ENCODE measurements around the gene HEBP2.
"Not testable (repeated sequence)": the region's sequence is repeated elsewhere in the genome, so short reads cannot be mapped to it uniquely, and the experiment has no call there.

Gene HEBP2

GRCh38 chr6:138424004-138424904 is 20.2 kb downstream of the HEBP2 start:
- no peak for DNase-seq (ENCODE audit: low spot score)

DNA sequence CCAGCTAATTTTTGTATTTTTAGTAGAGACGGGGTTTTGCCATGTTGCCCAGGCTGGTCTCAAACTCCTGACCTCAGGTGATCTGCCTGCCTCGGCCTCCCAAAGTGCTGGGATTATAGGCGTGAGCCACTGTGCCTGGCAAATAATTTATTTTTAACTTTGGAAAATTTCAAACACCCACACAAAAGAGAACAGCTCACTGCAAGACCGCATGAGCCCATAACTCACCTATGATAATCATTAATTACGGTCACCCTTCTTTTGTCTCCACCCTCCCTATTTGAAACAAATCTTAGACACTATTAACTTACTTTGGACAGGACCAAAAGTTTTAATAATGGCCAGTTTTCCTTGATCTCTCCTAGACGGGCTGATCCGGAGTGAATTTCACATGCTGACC is 21.2 kb downstream of the HEBP2 start:
- not testable (repeated sequence) for DNase-seq (ENCODE audit: low spot score)

DNA sequence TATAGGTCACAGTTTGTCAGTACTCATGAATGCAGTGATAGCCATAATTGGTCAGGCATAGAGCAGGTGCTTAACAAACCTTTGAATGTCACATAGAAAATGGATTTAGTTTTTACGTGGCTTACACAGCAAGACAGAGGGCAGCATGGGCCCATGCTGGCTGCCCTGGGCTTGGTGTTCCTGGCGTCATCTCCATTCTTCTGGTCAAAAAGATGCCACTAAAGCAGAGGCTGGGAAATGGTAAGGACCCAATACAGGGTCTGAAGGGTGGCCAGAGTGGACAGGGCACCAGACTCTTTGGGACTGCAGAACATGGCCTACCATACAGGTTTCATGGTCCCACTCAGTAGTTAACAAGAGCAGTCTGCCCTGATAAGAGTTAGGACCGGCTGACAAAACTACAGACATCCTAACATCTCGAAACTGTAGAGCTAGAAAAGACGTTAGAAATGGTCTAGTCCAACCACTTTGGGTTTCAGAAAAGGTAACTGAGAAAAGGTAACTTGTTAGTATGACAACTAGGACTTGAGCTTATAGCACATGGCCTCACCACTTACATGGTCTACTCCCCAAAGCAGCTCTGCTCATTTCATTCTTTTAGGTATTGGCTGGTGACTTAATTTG is 22.6 kb downstream of the HEBP2 start:
- no peak for DNase-seq (ENCODE audit: low spot score)

GRCh38 chr6:138427701-138428100 is 23.7 kb downstream of the HEBP2 start:
- no peak for DNase-seq (ENCODE audit: low spot score)

GRCh38 chr6:138428944-138429598 is 25.0 kb downstream of the HEBP2 start:
- peak; percentile 66 for DNase-seq (ENCODE audit: low spot score)

DNA sequence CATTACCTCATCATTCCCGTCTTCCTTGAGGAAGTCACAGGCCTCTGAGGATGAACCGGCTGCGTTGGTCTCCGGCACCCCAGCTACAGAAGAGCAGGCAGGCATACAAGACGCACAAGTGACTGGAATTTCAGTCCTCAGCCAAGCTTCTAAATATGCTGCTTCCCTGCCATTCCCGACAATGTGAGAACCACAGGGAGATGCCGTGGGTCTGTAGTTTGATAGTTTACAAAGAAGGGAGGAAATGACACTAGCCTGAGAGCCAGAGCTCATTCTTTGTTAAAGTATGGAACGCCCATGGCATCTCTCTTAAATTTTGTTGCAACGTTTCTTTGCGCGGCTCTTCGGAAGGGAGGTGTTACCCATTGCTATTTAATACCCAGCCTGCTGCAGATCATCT is 25.7 kb downstream of the HEBP2 start:
- peak; percentile 27 for DNase-seq (ENCODE audit: low spot score)

DNA sequence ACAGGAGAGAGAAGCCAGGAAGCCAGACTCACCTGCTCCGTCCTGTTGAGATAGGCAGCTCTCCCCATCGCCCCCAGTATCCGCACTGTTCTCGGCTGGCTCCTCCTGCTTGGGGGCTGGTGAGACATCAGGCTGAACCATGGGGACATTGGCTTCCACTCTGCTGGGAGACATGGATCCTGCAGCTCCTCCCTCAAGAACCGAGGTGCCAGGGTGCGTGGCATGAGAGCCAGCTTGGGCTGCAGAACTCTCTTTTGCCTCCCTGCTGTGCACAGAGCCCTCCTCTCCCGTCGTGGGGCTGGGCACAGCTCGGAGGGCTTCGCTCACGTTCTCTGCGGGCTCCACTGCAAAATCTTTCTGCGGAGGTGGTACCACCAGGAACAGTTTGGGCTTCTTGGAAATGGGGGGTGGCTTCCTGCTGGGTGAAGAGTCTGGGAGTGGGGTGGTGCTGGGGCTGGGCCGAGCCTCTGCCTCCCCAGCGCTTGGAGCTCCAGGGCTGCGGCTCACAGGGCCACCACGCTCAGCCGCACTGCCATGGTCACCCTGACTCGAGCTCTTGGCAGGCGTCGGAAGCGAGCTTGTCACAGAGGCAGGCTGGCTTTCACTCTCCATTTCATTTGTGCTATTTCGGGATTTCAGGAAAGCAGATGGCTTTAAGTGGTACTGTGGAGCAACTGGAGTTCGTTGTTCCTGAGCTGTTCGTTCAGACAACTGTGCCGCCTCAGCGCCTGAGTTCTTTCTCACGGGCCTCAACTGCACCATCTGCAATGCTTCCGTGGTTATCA is 26.5 kb downstream of the HEBP2 start:
- DNase-seq (ENCODE audit: low spot score), result peak; percentile 80

- DNase-seq (ENCODE audit: low spot score), result peak; percentile 54
Measured at GRCh38 chr6:138431256-138432062, 27.4 kb downstream of the HEBP2 start.

DNA sequence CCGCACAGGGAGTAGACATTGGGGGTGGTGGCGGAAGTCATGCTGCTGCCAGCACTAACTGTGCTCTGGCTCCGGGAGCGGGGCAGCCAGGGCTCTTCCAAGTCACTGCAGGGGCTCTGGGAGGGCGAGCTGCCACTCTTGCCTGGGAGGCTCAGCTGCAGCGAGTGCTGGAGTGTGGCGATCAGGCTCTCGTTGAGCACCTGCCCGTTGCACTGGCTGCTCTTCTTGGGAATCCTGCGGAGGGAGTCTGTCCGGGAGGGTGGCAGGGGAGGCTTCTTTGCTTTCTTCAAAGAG is 28.0 kb downstream of the HEBP2 start:
- peak; percentile 63 for DNase-seq (ENCODE audit: low spot score)

DNA sequence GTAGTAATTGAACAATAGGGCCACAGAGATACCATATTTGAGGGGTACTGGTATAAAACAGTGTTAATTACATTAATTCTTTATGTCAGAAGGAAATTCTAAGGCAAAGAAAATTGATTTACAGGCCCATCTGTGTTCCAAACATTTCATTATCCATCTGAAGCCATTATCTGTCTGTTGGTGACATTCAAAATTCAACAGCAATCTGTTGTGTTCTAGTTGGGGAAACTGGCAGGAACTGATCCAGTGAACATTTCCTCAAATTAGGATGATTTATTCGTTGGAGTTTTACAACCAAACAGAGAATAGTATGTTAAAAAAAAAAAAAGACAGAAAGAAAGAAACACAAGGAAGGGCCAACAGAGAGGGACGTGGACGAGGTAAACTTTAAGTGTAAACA is 30.1 kb downstream of the HEBP2 start:
- DNase-seq (ENCODE audit: low spot score), result no peak

DNA sequence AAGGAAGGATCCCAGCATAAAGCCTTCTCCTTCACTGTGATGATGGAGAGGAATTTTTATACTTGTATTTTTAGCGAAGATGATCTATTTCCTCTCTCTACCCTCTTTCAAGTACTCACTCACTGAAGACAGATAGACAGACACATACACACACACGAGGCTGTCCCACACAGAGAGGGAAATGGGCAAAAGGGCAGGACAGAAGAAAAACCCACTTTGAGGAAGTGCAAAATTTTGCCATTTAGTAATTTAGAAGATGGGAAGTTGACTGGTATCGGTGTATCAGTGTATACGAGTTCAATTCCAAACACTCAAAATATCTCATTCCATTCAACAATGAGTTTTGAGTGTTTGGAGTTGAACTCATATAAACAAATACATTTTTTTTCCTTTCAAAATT is 30.9 kb downstream of the HEBP2 start:
- DNase-seq (ENCODE audit: low spot score), result no peak

- no peak for DNase-seq (ENCODE audit: low spot score)
Measured at GRCh38 chr6:138439546-138439945, 35.5 kb downstream of the HEBP2 start.

DNA sequence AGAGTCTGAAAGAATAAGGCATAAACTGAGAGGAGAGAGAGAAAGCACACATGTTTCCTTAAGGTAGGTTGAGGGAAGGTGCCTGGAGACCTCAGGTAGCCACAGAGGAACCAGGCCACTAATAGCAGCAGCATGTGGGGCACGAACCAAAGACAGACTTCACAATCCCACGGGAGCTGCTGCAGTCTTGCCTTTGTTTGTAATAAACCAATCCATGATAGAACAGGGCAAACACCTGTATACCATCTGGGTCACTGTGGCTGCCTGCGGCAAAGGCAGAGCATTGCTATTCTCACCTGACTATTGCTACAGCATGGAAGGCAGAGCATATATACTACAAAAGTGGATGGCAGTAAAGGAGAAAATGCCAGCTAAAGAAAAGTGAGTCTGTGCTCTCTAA is 36.3 kb downstream of the HEBP2 start:
- no peak for DNase-seq (ENCODE audit: low spot score)

DNA sequence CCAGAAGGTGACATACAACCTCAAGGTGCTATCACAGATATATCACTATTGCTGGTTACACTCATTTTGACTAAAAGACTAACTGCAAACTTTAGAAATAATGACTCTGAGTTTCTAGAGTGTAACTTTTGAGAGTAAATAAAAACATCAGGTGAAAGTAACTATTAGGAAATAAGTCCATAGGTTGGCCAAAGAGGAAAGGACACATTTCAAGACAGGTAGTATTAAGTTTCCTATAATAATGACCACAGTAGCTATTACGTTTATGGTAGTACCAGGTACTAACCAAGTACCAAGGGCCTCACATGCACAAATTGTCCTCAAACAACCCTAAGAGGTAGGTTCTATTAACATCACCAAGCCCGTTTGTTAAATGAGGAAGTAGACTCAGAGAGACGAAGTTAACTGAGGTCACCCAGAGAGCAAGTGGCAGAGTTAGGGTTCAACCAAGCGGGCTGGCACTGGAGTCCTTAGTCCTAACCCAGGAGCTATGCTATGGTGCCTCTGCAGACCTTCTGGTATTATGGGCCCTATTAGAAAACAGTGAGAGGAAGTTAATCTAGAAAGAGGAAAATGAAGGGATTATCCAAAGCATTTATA is 36.8 kb downstream of the HEBP2 start:
- DNase-seq (ENCODE audit: low spot score), result no peak

GRCh38 chr6:138441965-138442364 is 37.9 kb downstream of the HEBP2 start:
- DNase-seq (ENCODE audit: low spot score), result no peak

DNA sequence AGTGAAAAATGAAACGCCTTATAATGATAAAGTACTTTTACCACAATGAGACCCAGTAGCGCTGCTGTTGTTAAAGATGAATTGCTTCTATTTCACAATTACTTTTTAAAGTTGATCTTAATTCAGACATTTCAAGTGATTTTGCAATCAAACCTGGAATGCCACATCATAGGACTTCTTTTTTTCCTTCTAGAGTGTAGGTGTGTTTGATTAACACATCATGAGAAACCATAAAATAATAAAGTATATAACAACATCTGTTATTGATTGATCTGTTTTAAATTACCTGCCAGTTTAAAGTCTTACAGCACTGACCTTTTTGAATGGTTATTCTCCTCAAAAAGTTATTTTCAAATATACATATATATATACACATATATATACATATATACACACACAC is 38.6 kb downstream of the HEBP2 start:
- DNase-seq (ENCODE audit: low spot score), result no peak

DNA sequence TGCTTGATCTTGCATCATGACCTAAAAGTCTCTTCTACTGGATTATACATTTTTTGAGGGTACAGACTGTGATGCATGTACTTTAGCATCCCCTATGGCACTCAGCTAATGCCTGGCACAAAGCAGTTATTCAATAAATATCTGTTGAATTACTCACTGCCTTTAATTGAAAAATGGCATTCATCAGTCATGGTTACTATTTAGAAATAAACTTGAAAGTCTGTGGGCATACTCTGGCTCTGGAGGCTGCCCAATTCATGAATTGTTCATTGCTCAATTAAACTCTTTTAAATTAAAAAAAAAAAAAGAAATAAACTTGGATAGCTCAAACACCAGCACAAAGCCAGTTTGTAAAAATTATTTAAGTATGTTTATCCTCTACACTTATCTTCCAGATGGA is 40.0 kb downstream of the HEBP2 start:
- DNase-seq (ENCODE audit: low spot score), result no peak

DNA sequence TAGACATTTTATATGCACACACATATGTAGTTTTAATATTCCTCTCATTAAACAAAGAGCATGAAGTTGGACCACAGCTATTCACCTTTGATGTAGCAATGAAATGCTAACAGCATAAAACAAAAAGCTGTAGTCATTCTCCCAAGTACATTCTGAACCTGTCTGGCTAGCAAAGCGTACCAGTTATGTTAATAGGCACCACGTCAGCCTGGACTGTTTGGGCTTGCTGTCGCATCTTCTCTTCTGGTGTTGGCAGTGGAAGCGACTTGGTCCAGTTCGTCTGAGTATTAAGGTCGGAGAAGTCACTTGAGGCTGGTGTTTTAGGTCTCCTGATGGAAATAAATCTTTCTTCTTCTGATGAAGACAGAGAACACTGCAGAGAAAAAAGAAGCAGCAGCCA is 42.8 kb downstream of the HEBP2 start:
- DNase-seq (ENCODE audit: low spot score), result no peak

DNA sequence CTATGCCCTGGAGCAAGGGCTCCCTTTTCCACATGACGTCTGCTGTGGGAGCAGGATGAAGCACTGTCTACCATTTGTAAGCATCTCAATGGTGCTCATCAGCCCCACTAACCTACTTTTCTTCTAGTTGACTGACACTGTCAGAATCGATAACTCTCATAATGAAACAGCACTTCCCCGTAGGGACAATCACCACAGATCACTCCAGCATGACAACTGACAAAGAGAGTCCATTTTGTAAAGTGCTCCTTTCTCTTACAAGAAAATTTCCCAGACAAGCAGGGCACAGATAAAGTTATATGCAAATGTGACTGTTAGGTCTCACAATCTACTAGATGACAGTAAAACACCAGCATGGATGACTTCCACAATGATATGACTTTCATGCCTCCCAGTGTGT is 46.4 kb downstream of the HEBP2 start:
- no peak for DNase-seq (ENCODE audit: low spot score)

- no peak for DNase-seq (ENCODE audit: low spot score)
Measured at GRCh38 chr6:138451043-138451442, 47.0 kb downstream of the HEBP2 start.

Data from Ammon's horn (tissue), 1 donor.